ENCODE data around the gene ST6GALNAC3.

The ST6GALNAC3 gene

GRCh38 chr1:76300556-76300955, 226.0 kb downstream of the ST6GALNAC3 start:
- no peaks in the 10 kb centered on the region for H3K36me3 ChIP-seq (replicated peaks; ENCODE audit: low read depth, low read length)
- no peaks in the 10 kb centered on the region for H3K4me1 ChIP-seq (ENCODE audit: low read length)
- no peak overlapping the region for H2AFZ ChIP-seq (ENCODE audit: low read depth, low read length)
- H3K27me3 ChIP-seq (ENCODE audit: low read depth, low read length), result peaks cover 4% of the 10 kb centered on the region
- no peak overlapping the region for H3K4me3 ChIP-seq (ENCODE audit: low read length)
- no peak overlapping the region for H3K27ac ChIP-seq (ENCODE audit: low read length)
- no peak overlapping the region for H3K4me2 ChIP-seq (ENCODE audit: low read length)
- H4K20me1 ChIP-seq (ENCODE audit: insufficient read depth, low read length), result no peaks in the 10 kb centered on the region
- H3K9ac ChIP-seq (ENCODE audit: low read length), result no peak overlapping the region
- no peaks in the 10 kb centered on the region for H3K9me3 ChIP-seq (ENCODE audit: insufficient read depth, low read length)
- TF ChIP-seq CTCF (IDR thresholded peaks at IDR 0.05; ENCODE audit: low read depth, low read length), result no peak
- no peaks in the 10 kb centered on the region for H3K79me2 ChIP-seq (ENCODE audit: low read length)

GRCh38 chr1:76302711-76303339, 228.3 kb downstream of the ST6GALNAC3 start:
- TF ChIP-seq CTCF (IDR thresholded peaks at IDR 0.05; ENCODE audit: low read depth, low read length) (no peak), EZH2phosphoT487 (IDR thresholded peaks at IDR 0.05; ENCODE audit: low read depth) (no peak)
- H3K9ac ChIP-seq (ENCODE audit: low read length), result no peak overlapping the region
- H3K36me3 ChIP-seq (replicated peaks; ENCODE audit: low read depth, low read length), result no peaks in the 10 kb centered on the region
- H3K27me3 ChIP-seq (ENCODE audit: low read depth, low read length), result no peaks in the 10 kb centered on the region
- H3K79me2 ChIP-seq (ENCODE audit: low read length), result no peaks in the 10 kb centered on the region
- H3K4me1 ChIP-seq (ENCODE audit: low read length), result no peaks in the 10 kb centered on the region
- no peak overlapping the region for H3K4me2 ChIP-seq (ENCODE audit: low read length)
- H3K27ac ChIP-seq (ENCODE audit: low read length), result no peak overlapping the region
- H2AFZ ChIP-seq (ENCODE audit: low read depth, low read length), result no peak overlapping the region
- no peak overlapping the region for H3K4me3 ChIP-seq (ENCODE audit: low read length)
- no peaks in the 10 kb centered on the region for H3K9me3 ChIP-seq (ENCODE audit: insufficient read depth, low read length)
- H4K20me1 ChIP-seq (ENCODE audit: insufficient read depth, low read length), result no peaks in the 10 kb centered on the region

- Histone ChIP-seq H3K27ac (ENCODE audit: low read length) (no peak overlapping the region), H3K9me3 (ENCODE audit: insufficient read depth, low read length) (no peaks in the 10 kb centered on the region), H3K36me3 (replicated peaks; ENCODE audit: low read depth, low read length) (no peaks in the 10 kb centered on the region), H3K4me2 (ENCODE audit: low read length) (no peak overlapping the region), H3K4me3 (ENCODE audit: low read length) (no peak overlapping the region), H4K20me1 (ENCODE audit: insufficient read depth, low read length) (no peaks in the 10 kb centered on the region), H3K9ac (ENCODE audit: low read length) (no peak overlapping the region), H3K4me1 (ENCODE audit: low read length) (no peaks in the 10 kb centered on the region), H3K27me3 (ENCODE audit: low read depth, low read length) (no peaks in the 10 kb centered on the region), H2AFZ (ENCODE audit: low read depth, low read length) (no peak overlapping the region), H3K79me2 (ENCODE audit: low read length) (no peaks in the 10 kb centered on the region)
- TF ChIP-seq CTCF (IDR thresholded peaks at IDR 0.05; ENCODE audit: low read depth, low read length) (no peak), EZH2phosphoT487 (IDR thresholded peaks at IDR 0.05; ENCODE audit: low read depth) (no peak)
Measured at GRCh38 chr1:76303340-76303717, 228.8 kb downstream of the ST6GALNAC3 start.

GRCh38 chr1:76313304-76313703, 238.8 kb downstream of the ST6GALNAC3 start:
- Histone ChIP-seq H3K79me2 (ENCODE audit: low read length) (no peaks in the 10 kb centered on the region), H3K36me3 (replicated peaks; ENCODE audit: low read depth, low read length) (no peaks in the 10 kb centered on the region), H3K4me3 (ENCODE audit: low read length) (no peak overlapping the region), H2AFZ (ENCODE audit: low read depth, low read length) (no peak overlapping the region), H3K27me3 (ENCODE audit: low read depth, low read length) (no peaks in the 10 kb centered on the region), H3K27ac (ENCODE audit: low read length) (no peak overlapping the region), H3K9me3 (ENCODE audit: insufficient read depth, low read length) (no peaks in the 10 kb centered on the region), H3K4me2 (ENCODE audit: low read length) (no peak overlapping the region), H4K20me1 (ENCODE audit: insufficient read depth, low read length) (no peaks in the 10 kb centered on the region), H3K4me1 (ENCODE audit: low read length) (no peaks in the 10 kb centered on the region), H3K9ac (ENCODE audit: low read length) (no peak overlapping the region)
- TF ChIP-seq CTCF (IDR thresholded peaks at IDR 0.05; ENCODE audit: low read depth, low read length), result no peak
- no peak for TF ChIP-seq EZH2phosphoT487 (IDR thresholded peaks at IDR 0.05; ENCODE audit: low read depth)
